Measurements from ENCODE around the gene NUP153. TPM values are rescaled to one million over a fixed set of nuclear protein-coding genes. Genes with fewer than 3 reads are reported as not detected.

The NUP153 gene
- total RNA-seq, 1 donor from 2014 or later: 37.7 TPM

DNA sequence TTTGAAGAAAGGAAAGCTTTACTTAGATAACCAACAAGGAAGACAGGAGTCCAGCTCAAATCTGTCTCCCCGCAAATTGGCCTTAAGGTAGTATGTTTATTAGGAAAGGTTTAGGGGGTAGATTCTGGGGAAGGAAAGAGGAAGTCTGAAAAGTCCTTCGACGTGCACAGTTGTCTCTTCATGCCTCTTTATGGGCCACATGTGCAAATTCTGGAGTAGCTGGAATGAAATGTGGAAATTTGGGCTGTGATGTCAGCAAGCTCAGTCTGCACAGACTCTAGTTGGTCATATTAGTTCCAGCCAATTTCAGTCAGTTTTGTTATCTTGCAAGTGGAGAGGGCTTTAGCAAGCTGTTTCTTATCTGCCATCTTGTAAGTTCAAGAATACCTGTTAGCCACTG lies 50.1 kb downstream of the NUP153 start:
- DNase-seq: no peak

DNA sequence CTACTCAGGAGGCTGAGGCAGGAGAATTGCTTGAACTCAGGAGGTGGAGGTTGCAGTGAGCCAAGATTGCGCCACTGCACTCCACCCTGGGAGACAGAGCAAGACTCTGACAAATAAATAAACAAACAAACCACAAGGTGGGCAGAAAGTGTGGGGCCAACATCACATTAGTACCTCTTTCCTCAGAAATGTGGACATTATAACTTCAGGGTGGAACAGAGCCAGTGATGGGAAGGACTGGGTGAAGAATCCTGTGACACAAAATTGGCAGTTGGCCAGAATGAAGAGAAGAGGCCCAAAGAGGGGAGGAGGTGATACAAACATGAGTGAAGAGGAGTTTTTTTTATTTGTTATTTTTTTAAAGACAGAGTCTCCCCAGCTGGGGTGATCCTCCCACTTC lies 50.6 kb downstream of the NUP153 start:
- DNase-seq: no peak

GRCh38 chr6:17653198-17653882 lies 53.4 kb downstream of the NUP153 start:
- no peak for DNase-seq

- DNase-seq: no peak
These were observed 55.9 kb downstream of the NUP153 start for GRCh38 chr6:17650656-17651309.

GRCh38 chr6:17648745-17649144 lies 58.0 kb downstream of the NUP153 start:
- DNase-seq: no peak

GRCh38 chr6:17640477-17640917 lies 66.2 kb downstream of the NUP153 start:
- DNase-seq: no peak

DNA sequence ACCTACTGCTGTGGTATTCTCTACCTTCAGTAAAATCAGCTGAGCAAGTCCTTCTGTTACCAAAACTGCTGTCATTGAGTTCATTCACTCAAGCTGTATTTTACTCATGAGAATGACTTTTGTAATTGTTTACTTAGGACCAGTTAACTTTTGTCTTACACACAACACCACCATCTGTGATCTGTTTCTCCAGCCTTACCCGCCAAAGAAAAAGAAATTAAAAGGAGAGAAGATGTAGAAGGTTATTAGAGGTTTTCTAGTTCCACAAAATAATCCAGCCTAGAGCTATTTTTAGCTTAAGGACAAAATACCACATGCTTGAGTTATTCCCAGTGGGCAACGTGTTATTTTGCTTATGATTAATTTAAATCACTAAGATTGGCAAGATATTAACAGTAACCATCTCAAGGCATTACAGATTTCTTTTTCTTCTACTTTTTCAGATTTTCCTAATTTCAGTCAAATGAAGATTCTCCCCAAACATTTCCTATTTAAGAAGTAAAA lies 68.5 kb downstream of the NUP153 start:
- DNase-seq: no peak

DNA sequence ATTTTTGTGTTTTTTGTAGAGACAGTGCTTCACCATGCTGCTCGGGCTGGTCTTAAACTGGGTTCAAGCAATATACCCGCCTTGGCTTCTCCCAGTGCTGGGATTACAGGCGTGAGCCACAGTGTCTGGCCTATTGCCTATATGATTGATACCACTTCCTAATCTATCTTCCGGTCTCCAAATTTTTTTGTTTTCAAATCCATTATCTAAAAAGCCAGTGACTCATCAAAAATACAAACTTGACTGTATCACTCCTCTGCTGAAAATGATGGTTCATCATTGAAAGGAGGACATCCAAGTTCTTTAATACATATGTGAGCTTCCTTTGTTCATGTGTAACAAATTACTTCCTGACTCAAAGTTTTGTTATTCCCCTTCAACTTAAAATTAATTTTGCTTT lies 71.2 kb downstream of the NUP153 start:
- no peak for DNase-seq

DNA sequence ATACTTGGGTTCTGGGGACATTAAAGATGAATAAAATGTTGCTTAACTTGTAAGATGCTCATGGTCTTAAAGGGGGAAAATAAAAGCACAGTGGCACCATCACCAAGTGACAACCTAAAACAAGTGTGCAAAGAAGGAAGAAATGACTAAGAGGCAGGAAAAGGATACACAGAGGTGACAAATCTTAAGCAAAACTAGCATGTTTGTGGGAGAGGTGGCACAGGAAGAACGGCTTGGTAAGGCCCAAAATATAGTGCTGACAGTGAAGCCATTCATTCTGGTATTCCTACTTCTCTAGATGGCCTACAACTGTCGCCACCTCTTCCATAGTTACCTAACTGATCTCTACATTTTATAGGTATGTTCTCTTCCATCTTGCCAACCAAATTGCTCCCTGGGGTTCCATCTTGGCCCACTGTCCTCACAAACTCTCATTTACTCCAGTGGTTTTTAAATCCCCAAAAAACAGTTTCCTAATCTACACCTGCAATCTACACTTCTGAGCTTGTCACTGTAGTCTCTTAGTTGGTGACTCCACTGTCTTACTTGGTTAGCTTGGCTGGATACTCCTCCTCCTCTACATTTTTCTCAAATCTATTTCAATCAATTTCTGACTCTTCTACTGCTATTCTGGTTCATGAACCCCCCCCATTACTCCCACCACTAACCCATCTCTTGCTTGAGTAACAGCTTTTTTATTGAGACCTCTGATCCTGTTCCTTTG lies 73.1 kb downstream of the NUP153 start:
- DNase-seq: no peak

DNA sequence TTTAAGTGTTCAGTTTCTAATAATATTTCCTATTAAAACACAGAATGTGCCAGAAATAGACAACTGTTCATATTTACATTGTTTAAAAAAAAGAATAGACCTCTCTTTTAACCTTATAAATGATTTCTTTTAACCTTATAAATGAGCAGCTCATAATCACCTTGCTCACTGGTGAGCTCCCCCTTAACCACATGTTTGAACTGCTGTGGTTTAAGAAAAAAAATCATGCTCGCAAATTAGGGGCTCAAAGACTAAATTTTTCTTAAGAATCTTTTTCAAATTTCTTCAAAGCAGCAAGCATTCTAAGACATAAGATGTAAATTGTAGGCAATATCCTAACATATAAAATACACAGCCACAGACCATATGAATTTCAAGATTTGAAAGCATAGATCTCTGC lies 73.8 kb downstream of the NUP153 start:
- DNase-seq: no peak

GRCh38 chr6:17630511-17631073 lies 76.1 kb downstream of the NUP153 start:
- no peak for DNase-seq

DNA sequence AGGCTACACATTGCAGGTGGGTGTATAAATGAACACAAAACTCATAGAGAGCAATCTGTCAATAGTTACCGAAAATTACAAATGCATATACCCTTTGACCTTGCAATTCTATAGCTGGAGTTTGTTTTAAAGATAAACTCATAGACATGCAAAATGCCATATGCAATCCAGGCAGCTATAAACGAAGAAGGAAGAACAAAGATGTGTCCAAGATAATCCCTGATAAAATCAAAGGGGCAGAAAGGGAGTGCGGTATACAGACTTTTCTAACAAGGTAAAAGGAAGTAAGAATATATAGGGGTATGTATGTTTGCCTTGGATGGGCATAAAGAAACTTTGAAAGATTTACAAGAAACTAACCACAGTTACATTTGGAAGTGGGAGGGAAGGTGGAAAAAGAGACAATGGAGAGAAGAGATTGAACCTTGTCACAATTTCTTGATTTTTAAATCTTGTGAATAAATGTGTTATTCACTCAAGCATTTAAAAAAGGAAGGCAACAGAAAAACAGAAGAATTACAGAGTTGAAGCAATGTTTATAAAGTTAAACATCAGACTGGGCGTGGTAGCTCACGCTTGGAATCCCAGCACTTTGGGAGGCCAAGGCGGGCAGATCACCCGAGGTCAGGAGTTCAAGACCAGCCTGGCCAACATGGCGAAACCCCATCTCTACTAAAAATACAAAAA lies 76.8 kb downstream of the NUP153 start:
- DNase-seq: no peak

DNA sequence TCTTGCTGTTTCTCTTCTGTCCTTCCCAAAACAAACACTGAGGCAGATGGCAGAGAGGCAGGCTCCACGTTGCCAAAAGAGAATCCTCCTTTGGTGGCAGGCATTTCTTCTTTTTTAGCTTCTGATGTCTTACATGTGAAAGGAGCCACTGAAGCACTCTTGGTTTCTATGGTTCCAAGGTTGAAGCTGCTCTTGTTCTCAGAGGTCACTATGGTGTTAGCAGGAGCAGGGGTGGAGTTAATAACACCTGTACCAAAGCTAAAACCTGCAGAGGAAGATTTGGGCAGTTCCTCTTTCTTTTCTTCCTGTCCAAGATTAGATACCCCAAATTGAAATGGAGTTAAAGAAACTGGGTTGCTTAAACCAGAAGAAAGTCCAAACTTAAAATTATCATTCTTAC lies 77.9 kb downstream of the NUP153 start:
- DNase-seq: no peak

DNA sequence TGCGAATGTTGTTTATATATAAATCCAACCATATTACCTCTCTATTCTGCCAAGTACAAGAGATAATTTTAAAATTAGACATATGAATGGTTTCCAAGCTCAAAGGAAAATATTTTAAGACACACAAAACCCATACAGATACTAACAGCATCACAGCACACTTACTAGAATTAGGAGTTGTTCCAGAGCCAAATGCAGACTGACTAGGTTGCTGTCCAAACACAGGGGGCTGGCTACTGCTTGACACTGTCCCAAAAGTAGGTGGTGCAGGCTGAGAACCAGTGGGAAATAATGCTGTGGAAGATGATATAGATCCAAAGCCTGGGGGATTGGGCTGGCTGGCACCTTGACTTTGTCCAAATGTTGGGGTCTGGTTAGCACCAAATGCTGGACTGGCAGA lies 82.3 kb downstream of the NUP153 start:
- DNase-seq: no peak

- DNase-seq: no peak
These were observed 84.6 kb downstream of the NUP153 start for GRCh38 chr6:17622144-17622543.

GRCh38 chr6:17621003-17621402 lies 85.7 kb downstream of the NUP153 start:
- no peak for DNase-seq

DNA sequence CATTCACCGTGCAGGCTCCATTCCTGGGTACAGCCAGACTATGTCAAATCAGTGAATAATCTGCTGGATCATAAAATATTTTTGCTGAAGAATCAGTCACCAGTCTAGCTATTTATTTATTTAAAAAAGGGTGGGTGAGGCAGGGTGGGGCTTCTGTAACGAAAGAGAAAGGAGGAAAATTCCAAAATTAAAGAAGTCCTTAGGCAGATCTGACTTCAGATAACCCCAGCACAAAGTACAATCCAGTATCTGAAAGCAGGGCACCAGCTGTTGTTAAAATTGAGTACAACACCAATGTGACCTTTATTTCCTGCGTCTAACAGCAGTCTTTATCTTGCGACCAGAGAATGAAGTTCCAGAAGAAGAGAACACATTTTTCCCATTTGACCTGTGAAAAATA lies 90.9 kb downstream of the NUP153 start:
- no peak for DNase-seq

DNA sequence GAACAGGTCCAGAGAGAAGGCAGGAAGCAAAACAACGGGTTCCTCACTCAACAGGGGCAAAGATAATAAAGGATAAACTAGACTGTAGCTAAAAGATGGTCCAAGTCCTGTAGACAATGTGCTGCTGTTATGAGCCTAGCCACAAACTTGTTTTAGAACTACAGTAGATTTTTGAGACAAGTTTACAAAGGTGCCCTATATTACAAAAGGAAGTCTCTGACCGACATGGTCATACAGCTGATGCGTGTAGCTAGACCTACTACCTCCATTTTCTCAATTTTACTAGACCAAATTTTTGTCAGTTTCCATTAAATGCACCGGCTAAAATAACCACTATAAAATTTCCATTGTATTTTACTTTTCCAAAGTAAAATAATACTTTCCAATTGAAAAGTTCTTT lies 94.7 kb downstream of the NUP153 start:
- DNase-seq: no peak

DNA sequence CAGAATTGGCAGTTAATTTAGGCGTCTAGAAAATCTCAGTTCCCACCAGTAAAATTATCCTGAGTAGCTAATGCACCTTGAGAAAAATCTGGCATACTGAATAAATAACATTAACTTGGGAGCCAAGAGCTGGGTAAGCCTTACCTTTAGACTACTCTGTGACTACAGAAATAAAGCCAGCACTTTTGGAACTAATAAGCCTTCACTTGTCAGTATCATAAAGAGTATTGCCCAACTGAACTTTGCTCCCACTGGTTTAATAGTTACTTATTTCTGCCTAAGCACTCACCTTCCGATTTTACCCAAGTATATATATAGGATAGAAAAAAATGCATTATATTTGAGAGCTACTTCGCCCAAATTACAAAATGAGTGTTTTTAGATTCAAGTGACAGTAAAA lies 95.9 kb downstream of the NUP153 start:
- no peak for DNase-seq

GRCh38 chr6:17606606-17607005 lies 100.1 kb downstream of the NUP153 start:
- DNase-seq: no peak

- DNase-seq: no peak
These were observed 103.8 kb downstream of the NUP153 start for GRCh38 chr6:17602888-17603287.

DNA sequence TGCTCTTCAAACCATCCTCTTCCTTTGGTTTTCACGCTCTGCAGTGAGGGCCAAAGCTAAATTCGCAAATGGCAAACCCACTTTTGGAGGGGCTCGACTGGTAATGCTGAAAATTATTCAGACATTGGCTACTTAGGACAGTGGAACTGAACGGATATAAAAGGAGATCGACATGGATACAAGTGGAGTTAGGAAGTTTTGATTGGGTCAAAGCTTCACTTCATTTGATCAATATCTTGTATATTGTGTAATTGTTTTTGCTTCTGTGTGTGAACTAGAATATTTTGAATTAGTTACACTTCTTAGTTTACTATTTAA lies 105.4 kb downstream of the NUP153 start:
- DNase-seq: no peak

Measured in skin of body (tissue), 2 donors.